ENCODE data around the gene NFIB.

- TF ChIP-seq POLR2A (IDR thresholded peaks at IDR 0.05; ENCODE audit: low read depth, low read length): no peak
- no peak for TF ChIP-seq POLR2AphosphoS5 (IDR thresholded peaks at IDR 0.05; ENCODE audit: low read depth, low read length)
- no peak for TF ChIP-seq SPI1 (IDR thresholded peaks at IDR 0.05; ENCODE audit: low read depth, low read length)
- no peak for TF ChIP-seq TAF1 (IDR thresholded peaks at IDR 0.05; ENCODE audit: low read depth, low read length)
- no peak for TF ChIP-seq POU2F2 (IDR thresholded peaks at IDR 0.05; ENCODE audit: low read depth, low read length)
Measured at GRCh38 chr9:14212077-14212476, 101.9 kb downstream of the NFIB start.
